Cardiac muscle cell (in vitro differentiated cells and primary cell): ENCODE results near the gene NKIRAS2. TPM values are rescaled to one million over a fixed set of nuclear protein-coding genes. Genes with fewer than 3 reads are reported as not detected.

Experiments used
- DNase-seq, 2 donors: peaks; one replicate each; pipeline versions ENCODE4 v3.0.0 to v3.0.0-alpha.2; 2010 to 2017; ENCODE audit warnings: low read depth in 1 of 2, low spot score in 1 of 2
- H3K27ac ChIP-seq: fragments of 200-600 bp; sonication (generic); 2 replicates; pipeline ENCODE4 v1.5.1; 2016
- H3K27me3 ChIP-seq: fragments of 200-600 bp; sonication (generic); 2 replicates; pipeline ENCODE4 v1.6.0; 2016; ENCODE audit warnings: control low read depth
- H3K36me3 ChIP-seq: fragments of 200-600 bp; sonication (generic); 2 replicates; pipeline ENCODE4 v1.5.1; 2016; ENCODE audit warnings: control low read depth
- H3K4me1 ChIP-seq: fragments of 200-600 bp; sonication (generic); 2 replicates; pipeline ENCODE4 v1.8.1; 2017; ENCODE audit warnings: low read depth, mild to moderate bottlenecking, mixed run types
- H3K4me3 ChIP-seq: fragments of 200-600 bp; sonication (generic); 2 replicates; pipeline ENCODE4 v1.5.1; 2016; ENCODE audit warnings: mild to moderate bottlenecking
- H3K9me3 ChIP-seq: fragments of 200-600 bp; sonication (generic); 2 replicates; pipeline ENCODE4 v1.5.1; 2017; ENCODE audit warnings: low read depth, mild to moderate bottlenecking, control low read depth
- CTCF ChIP-seq: IDR thresholded peaks from 2 replicates; pipeline ENCODE4 v1.5.1; 2012; ENCODE audit warnings: low read depth, mild to moderate bottlenecking, low read length
- polyA plus RNA-seq: library from polyadenylated mRNA; unstranded; fragments of >200 nt; fragmentation: Nextera tagmentation; extraction: Ambion mirVana; gene quantifications from 2 replicates; pipeline ENCODE4 v1.2.1, GENCODE V29; 2016
- total RNA-seq: library from RNA; depleted of rRNA; stranded (reverse); fragments of >200 nt; gene quantifications from 2 replicates; pipeline ENCODE4 v1.2.3, GENCODE V29; 2016

The NKIRAS2 gene
- total and polyA plus RNA-seq, 2 experiments from 2014 or later, result 98.2 to 113 TPM

- no peak overlapping the region for H3K4me3 ChIP-seq
- H3K4me1 ChIP-seq, result peaks cover 7% of the 10 kb centered on the region
- no peaks in the 10 kb centered on the region for H3K9me3 ChIP-seq
- no peak overlapping the region for H3K27ac ChIP-seq
- no peak for TF ChIP-seq CTCF
- H3K27me3 ChIP-seq, result no peaks in the 10 kb centered on the region
- no peaks in the 10 kb centered on the region for H3K36me3 ChIP-seq
- DNase-seq, result no peak
These were observed 35.1 kb downstream of the NKIRAS2 start for GRCh38 chr17:42055027-42055426.

- DNase-seq, result no peak
- Histone ChIP-seq H3K36me3 (no peaks in the 10 kb centered on the region), H3K4me3 (no peak overlapping the region), H3K9me3 (no peaks in the 10 kb centered on the region), H3K4me1 (peaks cover 7% of the 10 kb centered on the region), H3K27me3 (no peaks in the 10 kb centered on the region), H3K27ac (no peak overlapping the region)
- TF ChIP-seq CTCF, result no peak
These were observed 35.6 kb downstream of the NKIRAS2 start for GRCh38 chr17:42055496-42055895.

GRCh38 chr17:42056635-42057034 lies 36.7 kb downstream of the NKIRAS2 start:
- no peak for TF ChIP-seq CTCF

GRCh38 chr17:42058063-42058462 lies 38.2 kb downstream of the NKIRAS2 start:
- Histone ChIP-seq H3K36me3 (no peaks in the 10 kb centered on the region), H3K4me3 (no peak overlapping the region), H3K27me3 (no peaks in the 10 kb centered on the region), H3K4me1 (peaks cover 7% of the 10 kb centered on the region), H3K9me3 (no peaks in the 10 kb centered on the region), H3K27ac (no peak overlapping the region)
- no peak for TF ChIP-seq CTCF
- DNase-seq, result no peak

More at GRCh38 chr17:42056635-42057034, 36.7 kb downstream of the NKIRAS2 start:
- Histone ChIP-seq H3K4me1 (peaks cover 7% of the 10 kb centered on the region), H3K27me3 (no peaks in the 10 kb centered on the region), H3K36me3 (no peaks in the 10 kb centered on the region), H3K27ac (no peak overlapping the region), H3K9me3 (no peaks in the 10 kb centered on the region), H3K4me3 (no peak overlapping the region)
- no peak for DNase-seq

GRCh38 chr17:42059815-42060214 lies 39.9 kb downstream of the NKIRAS2 start:
- DNase-seq, result no peak
- no peak for TF ChIP-seq CTCF

GRCh38 chr17:42060231-42060630 lies 40.3 kb downstream of the NKIRAS2 start:
- Histone ChIP-seq H3K27me3 (no peaks in the 10 kb centered on the region), H3K9me3 (no peaks in the 10 kb centered on the region), H3K4me1 (peaks cover 4% of the 10 kb centered on the region), H3K36me3 (no peaks in the 10 kb centered on the region), H3K27ac (no peak overlapping the region), H3K4me3 (no peak overlapping the region)
- DNase-seq, result no peak
- TF ChIP-seq CTCF, result no peak

More at GRCh38 chr17:42059815-42060214, 39.9 kb downstream of the NKIRAS2 start:
- Histone ChIP-seq H3K27me3 (no peaks in the 10 kb centered on the region), H3K27ac (no peak overlapping the region), H3K36me3 (no peaks in the 10 kb centered on the region), H3K4me3 (no peak overlapping the region), H3K9me3 (no peaks in the 10 kb centered on the region), H3K4me1 (peaks cover 4% of the 10 kb centered on the region)
